AG09319 (cell line): ENCODE results near the gene VTCN1.

Source experiments
- DNase-seq: peaks from one replicate; pipeline ENCODE4 v3.0.0-alpha.2; 2010; ENCODE audit warnings: low read depth; ENCODE audit errors: extremely low read depth
- CTCF ChIP-seq: IDR thresholded peaks from 2 replicates; pipeline ENCODE4 v1.5.1; 2011; ENCODE audit warnings: low read depth, mild to moderate bottlenecking, inconsistent platforms, low read length, moderate library complexity

VTCN1 gene

DNA sequence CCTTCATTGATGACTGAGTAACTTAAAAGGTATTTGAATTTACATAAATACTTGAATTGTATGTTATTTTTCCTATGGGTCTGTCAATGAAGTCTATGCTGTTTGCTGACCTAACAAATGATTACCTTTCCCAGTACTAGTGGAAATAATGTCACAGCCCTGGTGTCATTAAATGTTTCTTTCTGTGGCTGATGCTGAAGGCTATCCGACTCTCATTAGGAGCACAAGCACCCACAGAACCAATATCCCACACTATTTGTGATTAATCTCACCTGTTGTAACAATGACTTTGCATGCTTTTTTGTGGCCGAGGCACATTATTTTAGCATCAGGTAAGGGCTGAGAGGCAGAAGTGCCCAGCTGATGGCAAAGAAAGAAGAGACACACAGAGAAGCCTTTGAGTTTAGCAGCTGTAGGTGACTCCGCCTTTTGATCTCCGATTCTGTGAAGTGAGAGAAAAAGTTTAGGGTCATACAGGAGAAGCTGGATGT lies 63.3 kb downstream of the VTCN1 start:
- no peak for DNase-seq
- TF ChIP-seq CTCF = no peak

- no peak for TF ChIP-seq CTCF
- DNase-seq = peak; percentile 54
Measured at GRCh38 chr1:117146575-117147340, 64.0 kb downstream of the VTCN1 start.

GRCh38 chr1:117146072-117146471 lies 64.7 kb downstream of the VTCN1 start:
- DNase-seq = no peak
- no peak for TF ChIP-seq CTCF

- DNase-seq = no peak
- TF ChIP-seq CTCF = no peak
Measured at GRCh38 chr1:117143871-117144270, 66.9 kb downstream of the VTCN1 start.

DNA sequence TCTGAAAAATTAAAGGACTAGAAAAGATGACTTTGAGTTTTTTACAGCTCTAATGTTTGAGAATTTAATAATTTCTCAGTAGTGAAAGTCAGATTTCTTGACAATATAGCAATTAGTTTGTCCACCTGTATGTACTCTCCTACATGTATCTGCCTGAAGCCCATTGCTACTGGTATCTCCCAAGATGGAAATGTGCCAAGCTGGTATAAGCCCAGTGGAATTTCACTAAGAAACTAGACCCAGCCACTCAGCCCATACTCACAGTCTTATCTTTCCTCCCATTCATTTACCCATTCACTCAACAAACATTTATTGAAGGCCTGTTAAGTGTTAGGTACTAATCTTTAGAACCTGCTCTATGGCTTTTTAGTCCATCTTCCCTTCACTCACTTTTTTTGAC lies 67.6 kb downstream of the VTCN1 start:
- TF ChIP-seq CTCF = no peak
- DNase-seq = no peak

DNA sequence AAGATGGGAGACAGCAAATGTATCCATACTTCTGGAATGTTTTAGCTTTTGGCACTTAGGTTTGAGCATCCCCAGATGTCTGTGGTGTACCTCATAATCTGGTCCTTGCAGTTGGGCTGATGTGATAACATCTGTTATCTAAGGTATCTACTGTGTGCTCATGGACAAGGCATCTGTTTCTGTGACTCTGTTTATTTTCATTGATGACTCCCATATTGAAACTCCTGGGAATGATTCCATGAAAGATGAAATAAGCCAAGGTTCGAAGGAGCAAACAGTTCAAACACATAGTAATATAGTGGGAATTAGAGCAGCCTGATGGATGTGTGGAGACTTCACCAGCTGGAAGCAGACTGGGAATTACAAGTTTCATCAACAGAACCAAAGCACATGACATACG lies 68.5 kb downstream of the VTCN1 start:
- DNase-seq = peak; percentile 24
- no peak for TF ChIP-seq CTCF

- TF ChIP-seq CTCF = no peak
- DNase-seq = no peak
Measured at GRCh38 chr1:117138561-117138960, 72.2 kb downstream of the VTCN1 start.
